Measurements from ENCODE around the gene GSTCD.
A peak's percentile ranks its signal among the peaks of the same experiment; 100 is the strongest.

GSTCD gene

DNA sequence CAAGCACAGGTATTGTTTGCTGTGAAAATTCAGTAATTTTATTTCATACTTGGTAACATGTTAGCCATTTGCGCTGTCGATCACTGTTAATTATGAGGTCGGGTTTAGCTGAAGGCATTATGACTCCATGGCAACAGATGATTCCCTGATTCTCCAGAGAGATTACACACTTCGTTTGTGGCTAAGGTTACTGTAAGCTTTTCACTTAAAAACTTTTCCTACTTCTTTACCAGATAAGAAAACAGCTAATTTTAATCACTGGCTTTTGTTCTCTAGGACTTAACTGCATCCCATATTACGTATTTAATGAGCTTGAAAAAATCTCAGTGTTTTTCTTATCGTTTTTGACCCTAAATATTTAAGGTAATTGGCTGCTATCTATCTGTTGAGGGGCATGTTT lies 2.1 kb downstream of the GSTCD start:
- H3K36me3 ChIP-seq = no peaks in the 10 kb centered on the region
- TF ChIP-seq CTCF (IDR thresholded peaks at IDR 0.05; ENCODE audit: low read depth, low read length) = no peak
- peak; percentile 14 for DNase-seq
- peaks cover 6% of the 10 kb centered on the region; the same call in 1 of the 2 replicates for H3K4me1 ChIP-seq
- H3K27me3 ChIP-seq = no peaks in the 10 kb centered on the region
- peak overlapping the region; percentile 93 for H3K4me3 ChIP-seq (ENCODE audit: low read depth, low read length)
- H3K9me3 ChIP-seq = no peaks in the 10 kb centered on the region

DNA sequence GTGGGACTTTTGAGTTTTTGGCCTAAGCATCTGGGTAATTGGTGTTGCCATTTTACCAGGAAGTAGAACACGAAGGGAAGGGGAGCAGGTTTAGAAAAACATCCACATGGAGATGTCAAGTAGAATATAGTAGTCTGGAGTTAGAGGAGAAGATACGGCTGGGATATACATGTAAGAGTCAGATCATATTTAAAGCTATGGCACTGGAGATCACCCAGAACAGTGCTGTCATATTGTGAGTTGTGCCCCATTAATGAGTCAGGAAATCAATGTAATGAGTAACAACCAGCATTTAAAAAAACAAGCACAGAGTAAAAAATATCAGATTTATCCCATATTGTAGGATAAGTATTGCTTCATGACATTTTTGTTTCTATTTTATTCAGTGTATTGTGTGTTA lies 4.2 kb downstream of the GSTCD start:
- no peak for TF ChIP-seq CTCF (IDR thresholded peaks at IDR 0.05; ENCODE audit: low read depth, low read length)
- no peaks in the 10 kb centered on the region for H3K9me3 ChIP-seq
- H3K27me3 ChIP-seq = no peaks in the 10 kb centered on the region
- DNase-seq = no peak
- peaks cover 6% of the 10 kb centered on the region; the same call in 1 of the 2 replicates for H3K4me1 ChIP-seq
- H3K4me3 ChIP-seq (ENCODE audit: low read depth, low read length) = no peak overlapping the region
- H3K36me3 ChIP-seq = no peaks in the 10 kb centered on the region

GRCh38 chr4:105714071-105714521 lies 5.5 kb downstream of the GSTCD start:
- DNase-seq = no peak
- Histone ChIP-seq H3K27me3 (no peaks in the 10 kb centered on the region), H3K9me3 (no peaks in the 10 kb centered on the region), H3K4me1 (peaks cover 6% of the 10 kb centered on the region; the same call in 1 of the 2 replicates), H3K36me3 (no peaks in the 10 kb centered on the region), H3K4me3 (ENCODE audit: low read depth, low read length) (no peak overlapping the region)
- no peak for TF ChIP-seq CTCF (IDR thresholded peaks at IDR 0.05; ENCODE audit: low read depth, low read length)

DNA sequence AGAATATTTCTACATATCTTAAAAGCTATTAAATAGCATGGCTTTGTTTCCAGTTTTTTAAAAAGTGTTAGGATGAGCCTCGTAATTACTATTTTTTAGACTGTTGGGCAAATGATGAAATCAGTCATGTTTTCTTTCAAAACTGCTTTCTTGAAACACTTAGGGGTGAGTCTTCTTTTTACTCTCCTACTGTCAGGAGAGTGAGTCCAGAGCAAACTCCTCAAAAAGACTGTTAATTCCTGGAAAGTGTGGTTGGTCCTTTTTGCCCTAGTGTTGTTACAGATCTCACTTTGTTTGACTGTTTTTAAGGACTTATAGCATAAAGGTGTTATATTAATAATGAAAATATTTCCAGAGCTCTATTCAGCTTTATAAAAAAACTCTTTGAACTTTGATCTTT lies 6.3 kb downstream of the GSTCD start:
- no peak for TF ChIP-seq CTCF (IDR thresholded peaks at IDR 0.05; ENCODE audit: low read depth, low read length)
- no peak for DNase-seq
- no peak overlapping the region for H3K4me3 ChIP-seq (ENCODE audit: low read depth, low read length)
- H3K27me3 ChIP-seq = no peaks in the 10 kb centered on the region
- H3K36me3 ChIP-seq = no peaks in the 10 kb centered on the region
- H3K9me3 ChIP-seq = no peaks in the 10 kb centered on the region
- H3K4me1 ChIP-seq = peaks cover 6% of the 10 kb centered on the region; the same call in 1 of the 2 replicates

DNA sequence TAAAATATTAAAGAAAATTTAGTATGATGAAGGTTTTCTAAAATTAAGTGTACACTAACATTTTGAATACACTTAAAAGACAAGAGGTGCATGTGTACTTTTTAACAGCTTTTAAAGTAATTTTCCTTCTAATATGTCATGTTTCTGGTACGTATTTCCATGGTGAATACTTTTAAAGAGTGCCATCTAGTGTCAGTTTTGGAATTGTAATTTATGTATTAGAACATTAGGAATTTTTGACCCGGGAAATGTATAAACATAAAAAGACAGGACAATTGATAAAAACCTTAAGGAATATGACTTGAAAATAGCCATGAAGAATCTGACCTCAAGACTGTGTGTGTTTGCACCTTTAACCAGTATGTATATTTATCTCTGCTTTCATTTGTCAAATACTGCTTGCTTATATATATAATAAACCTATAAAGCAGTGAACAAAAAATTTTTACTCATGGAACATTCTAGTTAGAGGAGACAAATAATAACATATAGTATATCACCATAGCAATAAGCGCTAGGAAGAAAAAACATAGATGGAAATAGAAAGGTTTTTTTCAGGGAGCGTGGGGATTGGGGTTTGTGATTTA lies 7.2 kb downstream of the GSTCD start:
- no peak for DNase-seq
- Histone ChIP-seq H3K36me3 (no peaks in the 10 kb centered on the region), H3K4me1 (peaks cover 6% of the 10 kb centered on the region; the same call in 1 of the 2 replicates), H3K27me3 (no peaks in the 10 kb centered on the region), H3K4me3 (ENCODE audit: low read depth, low read length) (no peak overlapping the region), H3K9me3 (no peaks in the 10 kb centered on the region)
- peak; percentile 43; the same call in 1 of the 2 replicates for TF ChIP-seq CTCF (IDR thresholded peaks at IDR 0.05; ENCODE audit: low read depth, low read length)

DNA sequence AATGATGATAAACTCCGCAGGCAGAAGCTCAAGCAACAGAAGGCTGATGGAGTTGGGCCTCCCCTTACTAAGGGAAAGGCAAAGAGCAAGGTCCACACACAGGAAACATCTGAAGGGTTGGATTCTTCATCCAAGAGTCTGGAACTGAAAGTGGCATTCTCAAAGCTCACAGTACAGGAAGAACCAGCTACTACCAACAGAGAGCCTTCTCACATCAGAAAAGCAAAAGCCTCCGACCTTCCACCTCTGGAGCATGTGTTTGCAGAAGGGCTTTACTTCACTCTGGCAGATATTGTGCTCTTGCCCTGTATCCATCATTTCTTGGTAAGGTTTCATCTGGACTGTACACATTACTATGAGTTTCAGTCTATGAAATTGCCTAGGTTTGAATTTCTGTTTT lies 10.6 kb downstream of the GSTCD start:
- TF ChIP-seq CTCF (IDR thresholded peaks at IDR 0.05; ENCODE audit: low read depth, low read length) = no peak
- Histone ChIP-seq H3K27me3 (no peaks in the 10 kb centered on the region), H3K36me3 (no peaks in the 10 kb centered on the region), H3K4me3 (ENCODE audit: low read depth, low read length) (no peak overlapping the region), H3K4me1 (no peaks in the 10 kb centered on the region), H3K9me3 (no peaks in the 10 kb centered on the region)
- DNase-seq = no peak
